ENCODE data around the gene BEST1. TPM values are rescaled to one million over a fixed set of nuclear protein-coding genes. Genes with fewer than 3 reads are reported as not detected.

BEST1 gene
- total RNA-seq, 1 experiment from 2014 or later = 0.81 TPM

GRCh38 chr11:61905801-61906521 lies 44.2 kb upstream of the BEST1 start:
- BruUV-seq (replicated peaks) = no TSS peak
- no peak for DNase-seq
- Histone ChIP-seq H3K4me1 (replicated peaks; ENCODE audit: insufficient read depth) (no peaks in the 10 kb centered on the region), H3K9me3 (ENCODE audit: insufficient read depth, low read depth) (no peaks in the 10 kb centered on the region), H3F3A (ENCODE audit: insufficient read depth, low read depth) (no peaks in the 10 kb centered on the region), H3K79me2 (ENCODE audit: low read depth) (no peaks in the 10 kb centered on the region), H3K27ac (no peak overlapping the region), H4K20me1 (ENCODE audit: insufficient read depth) (no peaks in the 10 kb centered on the region), H3K9me2 (ENCODE audit: insufficient read depth) (no peaks in the 10 kb centered on the region), H3K36me3 (ENCODE audit: low read depth) (no peaks in the 10 kb centered on the region), H3K27me3 (ENCODE audit: insufficient read depth, low read depth) (no peaks in the 10 kb centered on the region), H3K4me3 (no peak overlapping the region), H3K4me2 (no peak overlapping the region), H2AFZ (no peak overlapping the region)
- ChIA-PET CTCF (no interaction called here), POLR2A (ENCODE audit: unreplicated experiment) (no interaction called here)
- intact Hi-C loops (cut with micrococcal nuclease; ENCODE audit: unreplicated experiment) = no loop called here
- TF ChIP-seq CTCF (conservative IDR thresholded peaks at IDR 0.05) (no peak), EZH2 (IDR thresholded peaks at IDR 0.05; ENCODE audit: low read depth) (no peak)

- Histone ChIP-seq H3K4me3 (no peak overlapping the region), H3K4me2 (no peak overlapping the region), H3F3A (ENCODE audit: insufficient read depth, low read depth) (no peaks in the 10 kb centered on the region), H2AFZ (no peak overlapping the region), H4K20me1 (ENCODE audit: insufficient read depth) (no peaks in the 10 kb centered on the region), H3K27me3 (ENCODE audit: insufficient read depth, low read depth) (no peaks in the 10 kb centered on the region), H3K27ac (no peak overlapping the region), H3K79me2 (ENCODE audit: low read depth) (no peaks in the 10 kb centered on the region), H3K4me1 (replicated peaks; ENCODE audit: insufficient read depth) (no peaks in the 10 kb centered on the region), H3K9me3 (ENCODE audit: insufficient read depth, low read depth) (no peaks in the 10 kb centered on the region), H3K9me2 (ENCODE audit: insufficient read depth) (no peaks in the 10 kb centered on the region), H3K36me3 (ENCODE audit: low read depth) (no peaks in the 10 kb centered on the region)
- no peak for DNase-seq
- no peak for TF ChIP-seq EZH2 (IDR thresholded peaks at IDR 0.05; ENCODE audit: low read depth)
- no peak for TF ChIP-seq CTCF (conservative IDR thresholded peaks at IDR 0.05)
- BruUV-seq (replicated peaks) = no TSS peak
- ChIA-PET CTCF (interaction anchor here (0.6 kb wide), 1 partner anchor 155 kb away, joined by 7 read pairs; no protein-coding TSS in a partner anchor), POLR2A (ENCODE audit: unreplicated experiment) (no interaction called here)
- intact Hi-C loops (cut with micrococcal nuclease; ENCODE audit: unreplicated experiment) = no loop called here
Observed at GRCh38 chr11:61906522-61906909, 43.6 kb upstream of the BEST1 start.

DNA sequence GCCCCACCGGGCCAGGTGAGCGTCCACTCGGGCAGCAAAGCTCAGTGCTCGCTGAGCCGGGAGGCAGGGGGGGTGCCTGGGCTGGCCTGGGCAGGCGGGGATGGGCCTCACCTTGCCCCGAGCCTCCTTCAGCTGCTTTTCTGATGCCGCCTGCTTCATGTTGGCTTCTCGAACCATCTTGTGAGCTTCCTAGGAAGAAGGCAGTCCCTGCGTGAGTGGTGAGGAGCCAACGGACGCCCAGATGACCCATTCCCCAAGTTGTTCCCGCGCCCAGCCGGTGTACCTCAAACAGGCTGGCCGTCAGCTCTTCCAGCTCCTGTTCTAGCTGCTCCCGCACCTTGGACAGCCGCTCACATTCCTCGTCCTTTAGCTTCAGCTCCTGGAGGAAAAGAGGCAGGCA lies 42.9 kb upstream of the BEST1 start:
- H2AFZ ChIP-seq = no peak overlapping the region
- no peaks in the 10 kb centered on the region for H3K79me2 ChIP-seq (ENCODE audit: low read depth)
- CTCF ChIA-PET = interaction anchor here (0.6 kb wide), 1 partner anchor 154 kb away, joined by 7 read pairs; no protein-coding TSS in a partner anchor
- no peaks in the 10 kb centered on the region for H4K20me1 ChIP-seq (ENCODE audit: insufficient read depth)
- H3K4me1 ChIP-seq (replicated peaks; ENCODE audit: insufficient read depth) = no peaks in the 10 kb centered on the region
- H3K27ac ChIP-seq = no peak overlapping the region
- TF ChIP-seq EZH2 (IDR thresholded peaks at IDR 0.05; ENCODE audit: low read depth) (no peak), CTCF (conservative IDR thresholded peaks at IDR 0.05) (no peak)
- H3K9me3 ChIP-seq (ENCODE audit: insufficient read depth, low read depth) = no peaks in the 10 kb centered on the region
- no peak for DNase-seq
- H3K4me2 ChIP-seq = no peak overlapping the region
- no peak overlapping the region for H3K4me3 ChIP-seq
- POLR2A ChIA-PET (ENCODE audit: unreplicated experiment) = no interaction called here
- no TSS peak for BruUV-seq (replicated peaks)
- no peaks in the 10 kb centered on the region for H3F3A ChIP-seq (ENCODE audit: insufficient read depth, low read depth)
- H3K9me2 ChIP-seq (ENCODE audit: insufficient read depth) = no peaks in the 10 kb centered on the region
- H3K27me3 ChIP-seq (ENCODE audit: insufficient read depth, low read depth) = no peaks in the 10 kb centered on the region
- no peaks in the 10 kb centered on the region for H3K36me3 ChIP-seq (ENCODE audit: low read depth)
- intact Hi-C loops (cut with micrococcal nuclease; ENCODE audit: unreplicated experiment) = no loop called here

Data from PC-9 (cell line).